GM10248 (cell line): ENCODE results near the gene GET4.

ENCODE experiments used
- CTCF ChIA-PET: fragments of 300-600 bp; sonication (Branson Sonifier 250); formaldehyde crosslinking; extraction: SDS; loops from one replicate; lab custom pipeline; 2021; ENCODE audit warnings: antibody characterized with exemption; lab: Yijun Ruan, JAX
- POLR2A ChIA-PET: fragments of 350-650 bp; sonication (Branson Sonifier 250); formaldehyde crosslinking; extraction: SDS; loops from one replicate; lab custom pipeline; 2020; ENCODE audit warnings: antibody characterized with exemption; lab: Yijun Ruan, JAX
- DNase-seq: peaks from one replicate; pipeline ENCODE4 v3.0.0; 2012; ENCODE audit errors: extremely low spot score
- CTCF ChIP-seq: IDR thresholded peaks from 2 replicates; pipeline ENCODE4 v1.5.1; 2012; ENCODE audit warnings: mild to moderate bottlenecking, low read depth; ENCODE audit errors: extremely low read depth, missing control alignments, control extremely low read depth

Gene GET4

DNA sequence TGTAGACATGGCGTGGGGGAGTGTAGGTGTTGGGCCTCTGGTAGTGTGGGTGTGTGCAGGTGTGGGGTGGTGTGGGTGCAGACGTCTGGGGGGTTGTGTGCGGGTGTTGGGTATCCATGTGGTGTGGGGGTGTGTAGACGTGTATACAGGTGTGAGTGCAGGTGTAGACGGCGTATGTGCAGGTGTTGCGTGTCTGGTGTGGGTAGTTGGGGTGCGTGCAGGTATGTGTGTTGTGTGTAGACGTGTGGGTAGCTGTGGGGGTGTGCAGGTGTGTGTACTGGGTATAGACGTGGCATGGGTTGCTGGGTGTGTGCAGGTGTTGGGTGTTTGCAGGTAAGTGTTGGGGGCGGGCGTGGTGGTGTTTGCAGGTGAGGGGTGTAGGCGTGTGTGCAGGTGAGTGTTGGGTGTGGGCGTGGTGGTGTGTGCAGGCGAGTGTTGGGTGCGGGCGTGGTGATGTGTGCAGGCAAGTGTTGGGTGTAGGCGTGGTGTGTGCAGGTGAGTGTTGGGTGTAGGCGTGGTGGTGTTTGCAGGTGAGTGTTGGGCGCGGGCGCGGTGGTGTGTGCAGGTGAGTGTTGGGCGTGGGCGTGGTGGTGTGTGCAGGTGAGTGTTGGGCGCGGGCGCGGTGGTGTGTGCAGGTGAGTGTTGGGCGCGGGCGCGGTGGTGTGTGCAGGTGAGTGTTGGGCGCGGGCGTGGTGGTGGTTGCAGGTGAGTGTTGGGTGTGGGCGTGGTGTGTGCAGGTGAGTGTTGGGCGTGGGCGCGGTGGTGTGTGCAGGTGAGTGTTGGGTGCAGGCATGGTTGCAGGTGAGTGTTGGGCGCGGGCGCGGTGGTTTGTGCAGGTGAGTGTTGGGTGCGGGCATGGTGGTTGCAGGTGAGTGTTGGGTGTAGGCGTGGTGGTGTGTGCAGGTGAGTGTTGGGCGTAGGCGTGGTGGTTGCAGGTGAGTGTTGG lies 16.6 kb downstream of the GET4 start:
- ChIA-PET CTCF (interaction anchor here (1.4 kb wide), 1 partner anchor 85 kb away, joined by 3 read pairs; no protein-coding TSS in a partner anchor), POLR2A (no interaction called here)
- no peak for DNase-seq
- TF ChIP-seq CTCF: no peak

- DNase-seq: no peak
- TF ChIP-seq CTCF: no peak
- CTCF ChIA-PET: no interaction called here
- POLR2A ChIA-PET: no interaction called here
Measured at GRCh38 chr7:893686-894085, 17.3 kb downstream of the GET4 start.

DNA sequence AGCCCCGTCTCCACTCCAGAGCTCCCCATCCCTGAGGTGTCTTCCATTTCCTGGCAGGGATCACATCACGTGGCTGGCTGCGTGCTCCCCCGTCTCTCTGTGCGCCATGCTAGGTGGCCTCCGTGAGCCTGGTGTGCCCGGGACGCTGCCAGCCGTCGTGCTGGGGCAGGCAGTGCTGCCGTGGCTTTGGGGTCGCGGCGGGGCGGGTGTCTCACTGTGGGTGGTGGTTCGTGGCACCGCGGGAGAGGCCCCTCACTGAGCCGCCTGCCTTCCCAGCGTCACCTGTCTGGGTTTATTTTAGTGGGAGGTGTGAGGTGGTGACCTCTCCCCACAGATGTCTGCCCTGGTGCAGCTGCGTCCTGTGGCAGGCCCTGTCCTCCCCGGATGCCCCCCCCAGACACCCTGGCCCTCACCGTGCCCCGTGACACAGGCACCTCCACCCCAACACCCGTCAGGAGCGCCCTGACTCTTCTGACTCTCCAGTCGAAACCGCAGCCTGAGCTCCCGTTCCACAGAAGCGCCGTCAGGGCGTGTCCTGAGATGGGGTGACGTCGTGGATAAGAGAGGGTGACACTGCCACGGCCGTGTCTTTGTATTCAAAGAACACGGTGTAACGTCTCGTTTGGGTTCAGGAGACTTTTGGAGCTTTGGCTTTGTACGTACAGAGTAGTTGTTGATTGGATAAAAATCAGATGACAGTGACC lies 18.0 kb downstream of the GET4 start:
- POLR2A ChIA-PET: no interaction called here

DNA sequence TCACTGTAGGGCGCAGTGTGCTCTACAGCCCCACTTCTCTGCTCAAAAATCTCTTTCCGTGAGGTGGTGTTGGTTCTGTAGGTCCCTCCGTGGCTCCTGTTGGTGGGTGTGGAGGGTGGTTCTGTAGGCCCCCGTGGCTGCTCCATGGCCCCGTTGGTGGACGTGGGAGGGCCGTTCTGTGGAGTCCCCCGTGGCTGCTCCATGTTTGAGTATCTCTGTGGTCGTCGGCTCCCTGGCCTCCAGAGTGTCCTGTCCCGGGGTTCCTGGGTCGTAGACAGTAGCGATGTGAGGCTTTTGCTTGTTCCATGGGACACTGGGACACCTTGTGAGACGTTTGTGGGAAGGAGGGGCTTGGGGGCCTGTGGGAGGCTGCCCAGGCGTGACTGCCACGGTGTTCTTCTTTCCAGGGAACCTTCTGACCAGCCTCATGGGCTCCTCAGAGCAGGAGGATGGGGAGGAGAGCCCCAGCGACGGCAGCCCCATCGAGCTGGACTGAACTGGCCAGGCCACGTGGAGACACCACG lies 18.6 kb downstream of the GET4 start:
- ChIA-PET POLR2A (no interaction called here), CTCF (no interaction called here)
- TF ChIP-seq CTCF: no peak

More for the DNA sequence above, 18.0 kb downstream of the GET4 start:
- CTCF ChIA-PET: no interaction called here
- no peak for DNase-seq
- TF ChIP-seq CTCF: no peak

DNA sequence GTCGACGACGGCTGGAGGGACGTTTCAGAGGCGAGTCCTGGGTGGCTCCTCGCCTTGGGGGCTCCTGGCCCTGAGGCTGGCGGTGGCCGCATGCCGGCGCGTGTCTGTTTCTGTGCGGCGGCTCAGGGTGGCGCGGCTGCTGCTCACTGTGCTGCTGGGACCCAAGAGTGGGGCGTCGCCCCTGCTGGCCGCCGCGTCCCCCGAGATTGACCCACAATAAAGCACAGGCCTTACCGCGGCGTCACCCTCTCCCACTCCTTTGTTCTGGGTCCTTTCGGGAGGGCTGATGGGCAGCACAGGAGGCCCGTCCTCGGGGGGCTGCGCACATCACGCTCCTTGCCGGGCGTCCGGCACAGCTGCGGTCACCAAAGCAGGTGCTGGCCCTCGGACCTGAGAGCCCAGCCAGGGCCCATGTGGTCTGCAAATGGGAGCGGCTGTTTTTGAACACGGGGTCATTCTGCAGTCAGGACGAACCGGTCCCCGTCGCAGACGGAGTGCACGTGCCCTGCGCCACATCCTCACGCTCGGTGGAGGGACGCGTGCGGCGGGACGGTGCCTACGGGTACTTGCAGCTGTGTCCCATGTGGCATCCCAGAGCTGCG lies 19.2 kb downstream of the GET4 start:
- no peak for DNase-seq
- ChIA-PET POLR2A (no interaction called here), CTCF (no interaction called here)
- TF ChIP-seq CTCF: no peak

More for the DNA sequence above, 18.6 kb downstream of the GET4 start:
- no peak for DNase-seq

GRCh38 chr7:896346-897075 lies 20.2 kb downstream of the GET4 start:
- no peak for DNase-seq
- no peak for TF ChIP-seq CTCF
- ChIA-PET POLR2A (no interaction called here), CTCF (interaction anchor here (1.0 kb wide), 1 partner anchor 170 kb away, joined by 3 read pairs; no protein-coding TSS in a partner anchor)
